GM19467 (cell line): ENCODE measurements around the gene OTUD6A.
"Not testable (repeated sequence)": the region's sequence is repeated elsewhere in the genome, so short reads cannot be mapped to it uniquely, and the experiment has no call there.

Source experiments
- ATAC-seq: cut with Tn5 transposase; IDR thresholded peaks from one replicate; pipeline ENCODE4 v1.9.1; 2021; ENCODE audit warnings: mild to moderate bottlenecking, moderate library complexity; ENCODE audit not compliant: unreplicated experiment

Gene OTUD6A

DNA sequence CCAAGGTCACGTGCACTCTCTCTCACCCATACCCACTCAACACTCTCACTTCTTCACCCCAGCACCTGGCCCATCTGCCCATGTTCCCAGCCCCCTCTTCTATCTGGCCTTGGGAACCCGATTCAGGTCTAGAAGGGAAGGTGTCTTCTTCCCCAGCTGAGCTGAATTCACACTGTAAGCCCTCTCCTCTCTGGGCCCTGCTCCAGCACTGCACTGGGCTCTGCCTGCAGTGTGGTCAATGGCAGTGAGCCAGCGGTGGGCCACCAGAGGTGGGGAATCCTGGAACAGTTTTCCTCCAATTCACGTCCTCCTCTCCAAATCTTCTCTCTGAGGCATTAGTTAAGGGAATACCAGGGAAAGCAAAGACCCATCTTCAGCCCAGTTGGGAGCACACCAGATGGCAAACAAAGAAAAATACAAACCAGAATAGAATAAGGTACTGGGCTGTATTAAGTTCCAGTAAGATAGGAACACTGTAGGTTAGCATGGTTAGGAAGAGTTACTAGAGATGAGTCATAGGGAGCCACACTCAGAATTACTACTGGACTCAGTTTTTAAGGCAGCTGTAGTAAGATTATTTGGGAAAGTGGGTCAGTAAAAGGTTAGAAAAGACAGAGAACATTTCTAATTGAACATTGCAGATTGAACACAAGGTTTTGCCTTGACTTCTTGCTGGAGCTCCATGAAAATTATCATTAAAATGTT is 17.6 kb upstream of the OTUD6A start:
- ATAC-seq = no peak

DNA sequence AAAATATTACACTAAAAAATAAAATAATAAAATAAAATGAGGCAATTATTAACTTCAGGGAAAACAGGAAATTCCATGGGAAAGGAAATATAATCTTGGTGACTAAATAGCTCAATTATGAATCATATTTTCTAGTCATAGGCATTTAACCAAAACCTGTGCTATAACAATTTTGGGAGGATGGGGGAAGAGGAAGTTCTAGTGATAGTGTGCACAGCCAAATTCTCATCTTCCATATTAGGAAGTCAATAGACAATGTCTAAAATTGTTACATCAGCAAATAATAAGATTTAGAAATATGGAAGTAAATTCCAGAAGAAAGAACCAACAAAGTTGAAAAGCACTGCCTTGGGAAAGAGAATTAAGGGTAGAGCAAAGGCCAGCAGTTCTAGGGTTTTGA is 15.3 kb upstream of the OTUD6A start:
- no peak for ATAC-seq

- ATAC-seq = no peak
Observed at GRCh38 chrX:70049406-70049805, 12.9 kb upstream of the OTUD6A start.

- ATAC-seq = no peak
Observed at GRCh38 chrX:70049925-70050324, 12.3 kb upstream of the OTUD6A start, which contains the start of gene AWAT2. TSS of gene AWAT2 (minus strand) at chrX:70049938. CDS start at chrX:70049932, 6 bp downstream.

DNA sequence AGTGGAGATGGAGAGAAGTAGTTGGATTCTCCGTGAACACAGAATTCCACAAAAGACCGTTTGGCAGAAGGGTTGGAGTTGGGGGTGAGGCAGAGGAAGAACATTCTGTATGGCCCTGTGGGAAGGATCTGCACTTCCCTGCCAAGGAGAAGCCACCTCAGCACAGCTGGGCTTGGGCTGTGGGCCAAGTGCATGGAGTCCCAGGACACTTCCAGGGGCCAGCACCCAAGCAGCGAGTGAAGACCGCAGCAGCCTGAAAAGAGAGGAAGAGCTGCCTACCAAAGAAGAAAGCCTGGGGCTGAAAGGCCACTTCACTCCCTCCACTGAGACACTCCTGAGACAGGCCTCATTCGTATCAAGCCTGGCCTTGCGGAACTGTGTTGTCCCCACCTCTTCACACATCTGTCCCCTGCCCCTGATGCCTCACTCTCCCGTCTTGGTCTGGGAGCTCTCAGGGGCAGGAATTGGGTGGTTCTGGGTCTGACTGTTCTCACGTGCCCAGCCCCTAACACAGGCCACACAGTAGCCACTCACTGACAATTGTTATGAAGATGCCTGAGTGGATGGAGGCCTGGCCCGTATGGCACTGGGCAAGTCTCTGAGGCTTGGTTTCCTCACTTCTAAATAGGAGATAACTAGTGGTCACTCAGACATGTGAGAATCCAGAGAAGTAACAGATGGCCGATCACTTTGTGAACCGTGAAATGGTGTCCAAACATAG is 9.2 kb upstream of the OTUD6A start:
- ATAC-seq = no peak

DNA sequence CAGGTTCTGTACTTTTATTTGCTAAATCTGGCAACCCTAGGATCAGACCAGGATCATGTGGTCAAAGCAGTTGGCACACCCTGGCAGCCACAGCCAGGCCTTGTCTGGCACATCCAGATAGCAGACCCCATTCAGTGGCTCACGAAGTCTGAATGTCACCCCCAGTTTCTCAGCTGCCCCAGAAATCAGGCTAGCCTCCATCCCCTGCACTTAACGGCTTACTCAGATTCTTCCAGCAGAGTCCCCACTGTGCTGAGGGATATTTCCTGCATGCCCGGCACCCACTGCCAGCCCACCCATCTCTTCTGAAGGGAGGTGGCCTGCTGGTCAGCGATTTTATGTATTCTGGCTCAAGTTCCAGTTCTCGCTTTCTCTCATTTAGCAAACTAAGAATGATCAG is 7.9 kb upstream of the OTUD6A start:
- no peak for ATAC-seq

- ATAC-seq = no peak
Observed at GRCh38 chrX:70062961-70063550, 799 bp downstream of the OTUD6A start.

DNA sequence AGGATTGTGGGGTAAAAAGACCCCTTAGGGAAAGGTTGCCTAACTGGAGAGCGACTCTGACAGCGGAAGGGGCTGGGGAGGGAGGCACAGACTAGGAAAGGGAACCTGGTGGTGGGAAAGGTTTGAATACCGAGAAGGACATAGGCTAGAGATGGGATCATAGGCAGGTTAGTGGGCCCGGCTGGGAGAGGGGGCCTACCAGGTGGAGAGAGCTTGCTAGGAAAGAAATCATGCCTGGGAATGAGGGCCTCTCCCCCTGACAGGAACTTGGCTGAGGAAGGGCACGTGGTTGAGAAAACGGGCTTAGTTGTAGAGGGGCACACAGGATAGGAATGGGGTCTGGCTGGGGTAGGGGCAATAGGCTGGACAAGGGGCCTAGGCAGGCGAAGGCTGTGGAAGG is 4.4 kb downstream of the OTUD6A start:
- no peak for ATAC-seq

GRCh38 chrX:70079297-70079696 is 17.0 kb downstream of the OTUD6A start:
- no peak for ATAC-seq

GRCh38 chrX:70079870-70080269 is 17.6 kb downstream of the OTUD6A start:
- ATAC-seq = no peak

- no peak for ATAC-seq
Observed at GRCh38 chrX:70082723-70083122, 20.5 kb downstream of the OTUD6A start.

GRCh38 chrX:70084592-70085240 is 22.5 kb downstream of the OTUD6A start:
- no peak for ATAC-seq

GRCh38 chrX:70087857-70088630 is 25.8 kb downstream of the OTUD6A start:
- no peak for ATAC-seq

- no peak for ATAC-seq
Observed at GRCh38 chrX:70088751-70089150, 26.5 kb downstream of the OTUD6A start.

DNA sequence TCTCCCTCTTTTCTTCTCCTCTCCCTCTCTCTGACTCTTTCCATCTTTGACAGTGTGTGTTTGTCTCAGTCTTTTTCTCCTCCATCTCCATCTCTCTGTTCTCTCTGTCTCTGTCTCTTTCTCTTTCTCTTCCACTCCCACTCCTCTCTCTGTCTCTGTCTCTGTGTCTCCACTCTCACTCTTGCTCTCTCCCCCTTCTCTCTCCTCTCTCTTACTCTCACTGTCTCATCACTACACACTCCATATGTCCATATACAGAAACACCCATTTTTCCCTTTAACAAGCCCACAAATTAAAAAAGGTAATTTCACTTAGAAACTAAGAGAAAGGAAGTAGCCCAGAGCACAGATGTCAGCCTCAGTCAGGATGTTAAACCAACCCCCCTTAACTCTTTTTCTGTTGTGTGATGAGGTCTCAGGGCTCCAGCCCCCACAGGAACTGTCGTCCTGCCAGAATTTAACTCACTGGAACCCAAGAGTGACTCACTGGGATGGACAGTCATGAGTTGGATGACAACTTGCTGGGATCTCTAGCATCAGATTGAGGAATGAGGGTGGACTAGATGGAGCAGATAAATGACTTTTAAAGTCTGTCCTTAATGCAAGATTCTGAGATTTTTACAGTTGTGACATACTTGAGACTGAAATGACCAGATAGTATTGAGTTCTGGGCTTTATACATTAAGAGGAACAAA is 27.5 kb downstream of the OTUD6A start:
- ATAC-seq = no peak

GRCh38 chrX:70092247-70092646 is 30.0 kb downstream of the OTUD6A start:
- no peak for ATAC-seq

GRCh38 chrX:70096052-70096451 is 33.8 kb downstream of the OTUD6A start:
- ATAC-seq = no peak

- no peak for ATAC-seq
Observed at GRCh38 chrX:70105229-70105628, 43.0 kb downstream of the OTUD6A start.

DNA sequence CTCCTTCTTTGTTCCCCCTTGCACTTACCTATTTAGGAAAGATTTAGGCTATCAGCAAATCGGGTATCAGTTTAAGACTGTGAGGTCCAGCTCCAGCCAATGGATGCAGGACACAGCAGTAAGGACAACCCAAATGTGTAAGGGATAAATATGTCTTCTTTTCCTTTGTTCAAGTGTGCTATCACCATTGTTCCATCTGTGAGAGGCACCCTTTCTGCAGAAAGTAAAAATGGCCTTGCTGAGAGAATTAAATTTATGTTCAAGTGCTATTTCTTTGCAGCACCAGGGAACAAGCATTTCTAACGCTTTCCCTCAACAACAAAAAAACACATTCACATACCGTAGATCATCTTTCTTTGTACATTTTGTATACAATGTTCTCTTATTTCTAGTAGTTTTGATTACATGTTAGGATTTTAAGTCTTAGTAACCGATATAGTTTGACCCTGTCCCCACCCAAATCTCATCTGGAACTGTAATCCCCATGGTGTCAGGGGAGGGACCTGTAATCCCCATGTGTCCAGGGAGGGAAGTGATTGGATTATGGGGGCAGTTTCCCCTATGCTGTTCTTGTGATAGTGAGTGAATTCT is 49.3 kb downstream of the OTUD6A start:
- ATAC-seq = not testable (repeated sequence)
